Liver (tissue), 9 donors: ENCODE results near the gene OR2D3. TPM values are rescaled to one million over a fixed set of nuclear protein-coding genes. Genes with fewer than 3 reads are reported as not detected.

ENCODE experiments used
- DNase-seq: peaks from one replicate; pipeline ENCODE4 v3.0.0-alpha.2; 2017; ENCODE audit warnings: low spot score
- H3K27ac ChIP-seq, 2 donors: one replicate each; pipeline ENCODE4 v1.7.0; 2013; ENCODE audit warnings: inconsistent platforms in 2 of 2, low read length in 2 of 2, control low read depth in 1 of 2, low read depth in 1 of 2, mild to moderate bottlenecking in 1 of 2
- H3K27me3 ChIP-seq, 4 donors: one replicate each; pipeline versions ENCODE4 v1.6.1 to v1.7.0; 2013; ENCODE audit warnings: low read length in 3 of 4, inconsistent platforms in 1 of 4, mild to moderate bottlenecking in 1 of 4, moderate library complexity in 1 of 4; ENCODE audit not compliant: control insufficient read depth in 4 of 4, insufficient read depth in 4 of 4
- H3K36me3 ChIP-seq, 4 donors: one replicate each; pipeline versions ENCODE4 v1.6.1 to v1.7.0; 2013; ENCODE audit warnings: low read length in 3 of 4, mild to moderate bottlenecking in 3 of 4, low read depth in 1 of 4, moderate library complexity in 1 of 4; ENCODE audit not compliant: control insufficient read depth in 4 of 4, insufficient read depth in 3 of 4
- H3K4me1 ChIP-seq, 4 donors: one replicate each; pipeline versions ENCODE4 v1.6.1 to v1.7.0; 2013; ENCODE audit warnings: low read length in 3 of 4, mild to moderate bottlenecking in 3 of 4, moderate library complexity in 1 of 4; ENCODE audit not compliant: control insufficient read depth in 4 of 4, insufficient read depth in 4 of 4
- H3K4me3 ChIP-seq, 3 donors: one replicate each; pipeline versions ENCODE4 v1.6.1 to v1.7.0; 2013; ENCODE audit warnings: low read length in 3 of 3, control low read depth in 1 of 3, low read depth in 1 of 3, mild to moderate bottlenecking in 1 of 3
- H3K9ac ChIP-seq, 2 donors: one replicate each; pipeline ENCODE4 v1.7.0; 2013; ENCODE audit warnings: low read length in 2 of 2, mild to moderate bottlenecking in 2 of 2, moderate library complexity in 2 of 2, control low read depth in 1 of 2, low read depth in 1 of 2
- H3K9me3 ChIP-seq, 4 donors: one replicate each; pipeline versions ENCODE4 v1.6.1 to v1.7.0; 2013; ENCODE audit warnings: low read length in 3 of 4; ENCODE audit not compliant: control insufficient read depth in 4 of 4
- CTCF ChIP-seq: fragments of 150-350 bp; IDR thresholded peaks from 2 replicates; pipeline ENCODE4 v1.5.1; 2017; ENCODE audit warnings: improper control_type of control experiment, low read depth, low read length; ENCODE audit not compliant: missing input control
- EGR1 ChIP-seq, 2 donors: IDR thresholded peaks; 2 replicates each; pipeline ENCODE4 v1.6.1; 2016 to 2018; ENCODE audit warnings: antibody characterized with exemption in 2 of 2, low read depth in 2 of 2
- FOXA1 ChIP-seq: IDR thresholded peaks from 2 replicates; pipeline ENCODE4 v1.6.1; 2016; ENCODE audit warnings: antibody characterized with exemption
- FOXA2 ChIP-seq: IDR thresholded peaks from 2 replicates; pipeline ENCODE4 v1.6.1; 2016; ENCODE audit warnings: antibody characterized with exemption
- GABPA ChIP-seq, 2 donors: IDR thresholded peaks in 1 of 2; conservative IDR thresholded peaks in 1 of 2; 2 replicates each; pipeline ENCODE4 v1.6.1; 2016; ENCODE audit warnings: antibody characterized with exemption in 2 of 2, mild to moderate bottlenecking in 1 of 2, moderate library complexity in 1 of 2
- HNF4A ChIP-seq, 2 donors: conservative IDR thresholded peaks; 2 replicates each; pipeline ENCODE4 v1.6.1; 2016; ENCODE audit warnings: antibody characterized with exemption in 2 of 2, mild to moderate bottlenecking in 2 of 2
- HNF4G ChIP-seq: IDR thresholded peaks from 2 replicates; pipeline ENCODE4 v1.6.1; 2016; ENCODE audit warnings: antibody characterized with exemption
- JUND ChIP-seq, 2 donors: IDR thresholded peaks; 2 replicates each; pipeline ENCODE4 v1.6.1; 2016; ENCODE audit warnings: antibody characterized with exemption in 2 of 2
- NR2F2 ChIP-seq: IDR thresholded peaks from 2 replicates; pipeline ENCODE4 v1.6.1; 2016; ENCODE audit warnings: antibody characterized with exemption
- RAD21 ChIP-seq, 2 donors: IDR thresholded peaks; 2 replicates each; pipeline ENCODE4 v1.6.1; 2016; ENCODE audit warnings: antibody characterized with exemption in 2 of 2, mild to moderate bottlenecking in 2 of 2
- REST ChIP-seq: IDR thresholded peaks from 2 replicates; pipeline ENCODE4 v1.6.1; 2016; ENCODE audit warnings: antibody characterized with exemption, mild to moderate bottlenecking
- RXRA ChIP-seq, 2 donors: IDR thresholded peaks; 2 replicates each; pipeline ENCODE4 v1.6.1; 2017 to 2018; ENCODE audit warnings: antibody characterized with exemption in 2 of 2, mild to moderate bottlenecking in 1 of 2
- SP1 ChIP-seq: IDR thresholded peaks from 2 replicates; pipeline ENCODE4 v1.6.1; 2018; ENCODE audit warnings: antibody characterized with exemption, mild to moderate bottlenecking
- TAF1 ChIP-seq: conservative IDR thresholded peaks from 2 replicates; pipeline ENCODE4 v1.6.1; 2016; ENCODE audit warnings: antibody characterized with exemption, mild to moderate bottlenecking
- polyA plus RNA-seq, 2 donors: library from polyadenylated mRNA; stranded (reverse) in 1 of 2; unstranded in 1 of 2; fragments of 200-250 nt in 1 of 2; fragments of >200 nt in 1 of 2; fragmentation: Nextera tagmentation in 1 of 2; extraction: Ambion mirVana in 1 of 2; gene quantifications; one replicate each; pipeline versions ENCODE4 v1.2.1 to v1.2.3, GENCODE V29; 2013 to 2015
- total RNA-seq, 2 donors: library from RNA; depleted of rRNA; stranded (reverse); fragments of >200 nt; gene quantifications; one replicate each; pipeline ENCODE4 v1.2.3, GENCODE V29; 2014
- TF ChIP-seq, protein P1 (sequence below): IDR thresholded peaks from 2 replicates; pipeline ENCODE4 v1.6.1; 2016; ENCODE audit warnings: antibody characterized with exemption
- TF ChIP-seq, protein P2 (sequence below): IDR thresholded peaks from 2 replicates; pipeline ENCODE4 v1.6.1; 2016; ENCODE audit warnings: antibody characterized with exemption
- TF ChIP-seq, protein P3 (sequence below): IDR thresholded peaks from 2 replicates; pipeline ENCODE4 v1.6.1; 2016; ENCODE audit warnings: antibody characterized with exemption
- donor health status: healthy.
- donor health status: healthy.
- donor health status: healthy.
- donor health status: healthy.
- donor health status: healthy.

The OR2D3 gene
- total and polyA plus RNA-seq, 4 donors, result not detected

DNA sequence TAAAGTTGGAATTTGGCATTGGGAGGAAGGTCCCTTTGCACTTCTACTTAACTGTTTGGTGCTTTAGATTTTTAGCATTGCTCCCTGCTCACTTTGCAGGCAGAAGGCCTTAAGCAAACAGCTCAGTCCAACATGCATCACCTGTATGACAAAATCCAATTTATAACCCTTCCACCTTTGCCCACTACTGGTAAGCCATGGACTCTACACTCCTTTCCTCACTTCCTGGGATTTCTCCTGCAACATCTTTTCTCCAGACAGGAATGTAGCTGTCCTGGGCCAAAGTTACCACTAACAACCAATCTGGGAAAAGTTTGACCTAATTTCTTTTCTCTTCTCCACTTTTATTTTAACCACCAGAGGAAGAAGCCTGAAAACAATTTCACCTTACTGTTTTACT lies 26.7 kb upstream of the OR2D3 start:
- no peaks in the 10 kb centered on the region for H3K36me3 ChIP-seq
- H3K27ac ChIP-seq, result no peak overlapping the region
- TF ChIP-seq RAD21 (IDR thresholded peaks at IDR 0.05) (no peak), EGR1 (IDR thresholded peaks at IDR 0.05; ENCODE audit: low read depth in 2 of 2) (no peak), SP1 (no peak), HNF4G (no peak), JUND (IDR thresholded peaks at IDR 0.05) (no peak), HNF4A (conservative IDR thresholded peaks at IDR 0.05) (no peak), CTCF (no peak), GABPA (IDR thresholded peaks at IDR 0.05 in 1 of 2, conservative IDR thresholded peaks at IDR 0.05 in 1 of 2) (no peak), TAF1 (no peak), FOXA2 (no peak), FOXA1 (no peak), REST (no peak), RXRA (IDR thresholded peaks at IDR 0.05) (no peak), NR2F2 (no peak)
- TF ChIP-seq, protein P1, sequence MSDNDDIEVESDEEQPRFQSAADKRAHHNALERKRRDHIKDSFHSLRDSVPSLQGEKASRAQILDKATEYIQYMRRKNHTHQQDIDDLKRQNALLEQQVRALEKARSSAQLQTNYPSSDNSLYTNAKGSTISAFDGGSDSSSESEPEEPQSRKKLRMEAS, result no peak
- TF ChIP-seq, protein P2, sequence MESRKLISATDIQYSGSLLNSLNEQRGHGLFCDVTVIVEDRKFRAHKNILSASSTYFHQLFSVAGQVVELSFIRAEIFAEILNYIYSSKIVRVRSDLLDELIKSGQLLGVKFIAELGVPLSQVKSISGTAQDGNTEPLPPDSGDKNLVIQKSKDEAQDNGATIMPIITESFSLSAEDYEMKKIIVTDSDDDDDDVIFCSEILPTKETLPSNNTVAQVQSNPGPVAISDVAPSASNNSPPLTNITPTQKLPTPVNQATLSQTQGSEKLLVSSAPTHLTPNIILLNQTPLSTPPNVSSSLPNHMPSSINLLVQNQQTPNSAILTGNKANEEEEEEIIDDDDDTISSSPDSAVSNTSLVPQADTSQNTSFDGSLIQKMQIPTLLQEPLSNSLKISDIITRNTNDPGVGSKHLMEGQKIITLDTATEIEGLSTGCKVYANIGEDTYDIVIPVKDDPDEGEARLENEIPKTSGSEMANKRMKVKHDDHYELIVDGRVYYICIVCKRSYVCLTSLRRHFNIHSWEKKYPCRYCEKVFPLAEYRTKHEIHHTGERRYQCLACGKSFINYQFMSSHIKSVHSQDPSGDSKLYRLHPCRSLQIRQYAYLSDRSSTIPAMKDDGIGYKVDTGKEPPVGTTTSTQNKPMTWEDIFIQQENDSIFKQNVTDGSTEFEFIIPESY, result no peak
- TF ChIP-seq, protein P3, sequence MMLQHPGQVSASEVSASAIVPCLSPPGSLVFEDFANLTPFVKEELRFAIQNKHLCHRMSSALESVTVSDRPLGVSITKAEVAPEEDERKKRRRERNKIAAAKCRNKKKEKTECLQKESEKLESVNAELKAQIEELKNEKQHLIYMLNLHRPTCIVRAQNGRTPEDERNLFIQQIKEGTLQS, result no peak
- no peaks in the 10 kb centered on the region for H3K9me3 ChIP-seq
- H3K27me3 ChIP-seq, result peaks cover 0 to 2% (median 0%) of the 10 kb centered on the region in 4 donors
- no peaks in the 10 kb centered on the region for H3K4me1 ChIP-seq
- H3K9ac ChIP-seq, result no peak overlapping the region
- no peak overlapping the region for H3K4me3 ChIP-seq
- no peak for DNase-seq

GRCh38 chr11:6895010-6895409 lies 25.8 kb upstream of the OR2D3 start:
- Histone ChIP-seq H3K4me3 (no peak overlapping the region), H3K27ac (no peak overlapping the region), H3K27me3 (peaks cover 0 to 2% (median 0%) of the 10 kb centered on the region in 4 donors), H3K36me3 (no peaks in the 10 kb centered on the region), H3K9me3 (no peaks in the 10 kb centered on the region), H3K4me1 (no peaks in the 10 kb centered on the region), H3K9ac (no peak overlapping the region)
- no peak for DNase-seq
- no peak for TF ChIP-seq JUND (IDR thresholded peaks at IDR 0.05)
